Stimulated activated naive B cell treated with anti-CD40 and anti-IgM and Interleukin-4, amounts not matched to agents 10 μg/mL and 1 μg/mL and 100 μg/mL, for 72 hours (primary cell): ENCODE results near the gene LDLRAD4.

ENCODE experiments used
- ATAC-seq, 2 donors: fragments of 150-1000 bp; cut with Tn5 transposase; replicated peaks; 2 replicates each; pipeline ENCODE4 v1.10.0; 2021; ENCODE audit warnings: moderate library complexity in 1 of 2
- DNase-seq: peaks from one replicate; pipeline ENCODE4 v3.0.0; 2021
- H3K27ac Mint-ChIP-seq: one replicate; pipeline ENCODE4 v1.8.0; 2022; ENCODE audit warnings: mild to moderate bottlenecking, mixed read lengths
- H3K27me3 Mint-ChIP-seq, 2 donors: one replicate each; pipeline ENCODE4 v1.8.0; 2022; ENCODE audit warnings: mixed read lengths in 2 of 2
- H3K36me3 Mint-ChIP-seq, 2 donors: one replicate each; pipeline ENCODE4 v1.8.0; 2022; ENCODE audit warnings: mixed read lengths in 2 of 2, mild to moderate bottlenecking in 1 of 2
- H3K4me1 Mint-ChIP-seq, 2 donors: one replicate each; pipeline ENCODE4 v1.8.0; 2022; ENCODE audit warnings: mixed read lengths in 2 of 2, mild to moderate bottlenecking in 1 of 2
- H3K4me3 Mint-ChIP-seq, 2 donors: one replicate each; pipeline ENCODE4 v1.8.0; 2022; ENCODE audit warnings: mild to moderate bottlenecking in 2 of 2, mixed read lengths in 2 of 2, moderate library complexity in 1 of 2
- H3K9me3 Mint-ChIP-seq, 2 donors: one replicate each; pipeline ENCODE4 v1.8.0; 2022; ENCODE audit warnings: mixed read lengths in 2 of 2, mild to moderate bottlenecking in 1 of 2

The LDLRAD4 gene

GRCh38 chr18:13502585-13502984 is 284.0 kb downstream of the LDLRAD4 start:
- no peak for ATAC-seq
- H3K4me3 Mint-ChIP-seq: no peak overlapping the region
- H3K9me3 Mint-ChIP-seq: peaks cover 9 to 10% of the 10 kb centered on the region in 2 donors
- H3K36me3 Mint-ChIP-seq: peaks cover 23 to 28% of the 10 kb centered on the region in 2 donors
- H3K27me3 Mint-ChIP-seq: no peaks in the 10 kb centered on the region
- H3K27ac Mint-ChIP-seq: no peak overlapping the region
- H3K4me1 Mint-ChIP-seq: peaks cover 18 to 20% of the 10 kb centered on the region in 2 donors
- DNase-seq: no peak

GRCh38 chr18:13503836-13504235 is 285.3 kb downstream of the LDLRAD4 start:
- Mint-ChIP-seq H3K4me1 (peaks cover 22% of the 10 kb centered on the region in 2 donors), H3K9me3 (peaks cover 8 to 9% of the 10 kb centered on the region in 2 donors), H3K36me3 (peaks cover 20% of the 10 kb centered on the region in 2 donors), H3K27me3 (no peaks in the 10 kb centered on the region), H3K27ac (no peak overlapping the region), H3K4me3 (no peak overlapping the region)
- ATAC-seq: no peak
- no peak for DNase-seq

- H3K9me3 Mint-ChIP-seq: no peaks in the 10 kb centered on the region
- no peak overlapping the region for H3K27ac Mint-ChIP-seq
- H3K4me3 Mint-ChIP-seq: no peak overlapping the region
- H3K36me3 Mint-ChIP-seq: peaks cover 14 to 26% of the 10 kb centered on the region in 2 donors
- DNase-seq (no peak), ATAC-seq (peak in 1 of 2 donors; percentile 36)
- H3K27me3 Mint-ChIP-seq: no peaks in the 10 kb centered on the region
- H3K4me1 Mint-ChIP-seq: peaks cover 23 to 33% of the 10 kb centered on the region in 2 donors
These were observed 287.3 kb downstream of the LDLRAD4 start for GRCh38 chr18:13505780-13506345.

GRCh38 chr18:13510594-13510993 is 292.0 kb downstream of the LDLRAD4 start:
- Mint-ChIP-seq H3K4me3 (no peak overlapping the region), H3K4me1 (peaks cover 29 to 52% of the 10 kb centered on the region in 2 donors)

GRCh38 chr18:13511961-13512577 is 293.5 kb downstream of the LDLRAD4 start:
- Mint-ChIP-seq H3K36me3 (peaks cover 12 to 39% of the 10 kb centered on the region in 2 donors), H3K4me1 (peaks cover 25 to 42% of the 10 kb centered on the region in 2 donors), H3K9me3 (no peaks in the 10 kb centered on the region), H3K27me3 (no peaks in the 10 kb centered on the region), H3K4me3 (no peak overlapping the region), H3K27ac (no peak overlapping the region)
- DNase-seq (no peak), ATAC-seq (peak; percentile 34 to 48)

More at GRCh38 chr18:13510594-13510993, 292.0 kb downstream of the LDLRAD4 start:
- Mint-ChIP-seq H3K27ac (no peak overlapping the region), H3K9me3 (no peaks in the 10 kb centered on the region), H3K36me3 (peaks cover 8 to 30% of the 10 kb centered on the region in 2 donors), H3K27me3 (no peaks in the 10 kb centered on the region)
- DNase-seq: no peak
- no peak for ATAC-seq

- ATAC-seq: peak; percentile 63 to 66
- DNase-seq: no peak
- H3K27ac Mint-ChIP-seq: no peak overlapping the region
- H3K4me3 Mint-ChIP-seq: no peak overlapping the region
- no peaks in the 10 kb centered on the region for H3K27me3 Mint-ChIP-seq
- peaks cover 22 to 35% of the 10 kb centered on the region in 2 donors for H3K4me1 Mint-ChIP-seq
- peaks cover 2% of the 10 kb centered on the region in 2 donors for H3K9me3 Mint-ChIP-seq
- H3K36me3 Mint-ChIP-seq: peaks cover 14 to 43% of the 10 kb centered on the region in 2 donors
These were observed 294.5 kb downstream of the LDLRAD4 start for GRCh38 chr18:13513021-13513420.

GRCh38 chr18:13513481-13513880 is 294.9 kb downstream of the LDLRAD4 start:
- Mint-ChIP-seq H3K36me3 (peaks cover 18 to 46% of the 10 kb centered on the region in 2 donors), H3K4me1 (peaks cover 22 to 35% of the 10 kb centered on the region in 2 donors), H3K27me3 (no peaks in the 10 kb centered on the region), H3K27ac (no peak overlapping the region), H3K9me3 (peaks cover 3 to 5% of the 10 kb centered on the region in 2 donors), H3K4me3 (no peak overlapping the region)
- DNase-seq (no peak), ATAC-seq (no peak)

GRCh38 chr18:13514558-13514957 is 296.0 kb downstream of the LDLRAD4 start:
- no peak overlapping the region for H3K27ac Mint-ChIP-seq
- peaks cover 22 to 33% of the 10 kb centered on the region in 2 donors for H3K4me1 Mint-ChIP-seq
- ATAC-seq (no peak), DNase-seq (no peak)
- no peaks in the 10 kb centered on the region for H3K27me3 Mint-ChIP-seq
- H3K4me3 Mint-ChIP-seq: no peak overlapping the region
- H3K9me3 Mint-ChIP-seq: peaks cover 3 to 5% of the 10 kb centered on the region in 2 donors
- H3K36me3 Mint-ChIP-seq: peaks cover 20 to 47% of the 10 kb centered on the region in 2 donors

GRCh38 chr18:13516855-13517254 is 298.3 kb downstream of the LDLRAD4 start:
- H3K4me3 Mint-ChIP-seq: no peak overlapping the region
- H3K27me3 Mint-ChIP-seq: no peaks in the 10 kb centered on the region
- H3K4me1 Mint-ChIP-seq: peaks cover 18 to 26% of the 10 kb centered on the region in 2 donors
- H3K36me3 Mint-ChIP-seq: peaks cover 17 to 38% of the 10 kb centered on the region in 2 donors
- ATAC-seq (no peak), DNase-seq (no peak)
- H3K9me3 Mint-ChIP-seq: peaks cover 3 to 5% of the 10 kb centered on the region in 2 donors
- H3K27ac Mint-ChIP-seq: no peak overlapping the region

- ATAC-seq: no peak
- no peaks in the 10 kb centered on the region for H3K27me3 Mint-ChIP-seq
- H3K4me1 Mint-ChIP-seq: peaks cover 12 to 21% of the 10 kb centered on the region in 2 donors
- DNase-seq: no peak
- H3K4me3 Mint-ChIP-seq: no peak overlapping the region
- no peak overlapping the region for H3K27ac Mint-ChIP-seq
- peaks cover 3 to 5% of the 10 kb centered on the region in 2 donors for H3K9me3 Mint-ChIP-seq
- peaks cover 17 to 38% of the 10 kb centered on the region in 2 donors for H3K36me3 Mint-ChIP-seq
These were observed 298.8 kb downstream of the LDLRAD4 start for GRCh38 chr18:13517369-13517768.

- Mint-ChIP-seq H3K27me3 (no peaks in the 10 kb centered on the region), H3K27ac (no peak overlapping the region), H3K4me3 (no peak overlapping the region), H3K36me3 (peaks cover 17 to 38% of the 10 kb centered on the region in 2 donors), H3K4me1 (peaks cover 6 to 13% of the 10 kb centered on the region in 2 donors), H3K9me3 (peaks cover 3 to 5% of the 10 kb centered on the region in 2 donors)
- ATAC-seq: no peak
- DNase-seq: no peak
These were observed 299.8 kb downstream of the LDLRAD4 start for GRCh38 chr18:13518382-13518781.

- ATAC-seq: no peak
- Mint-ChIP-seq H3K4me3 (no peak overlapping the region), H3K4me1 (peaks cover 6 to 13% of the 10 kb centered on the region in 2 donors), H3K36me3 (peaks cover 19 to 40% of the 10 kb centered on the region in 2 donors), H3K27me3 (no peaks in the 10 kb centered on the region), H3K27ac (no peak overlapping the region), H3K9me3 (peaks cover 3 to 5% of the 10 kb centered on the region in 2 donors)
- no peak for DNase-seq
These were observed 301.7 kb downstream of the LDLRAD4 start for GRCh38 chr18:13520306-13520705.

GRCh38 chr18:13520741-13521140 is 302.2 kb downstream of the LDLRAD4 start:
- no peak overlapping the region for H3K27ac Mint-ChIP-seq
- no peak for DNase-seq
- H3K4me1 Mint-ChIP-seq: peaks cover 6 to 13% of the 10 kb centered on the region in 2 donors
- peaks cover 3 to 5% of the 10 kb centered on the region in 2 donors for H3K9me3 Mint-ChIP-seq
- no peaks in the 10 kb centered on the region for H3K27me3 Mint-ChIP-seq
- ATAC-seq: no peak
- no peak overlapping the region for H3K4me3 Mint-ChIP-seq
- peaks cover 19 to 40% of the 10 kb centered on the region in 2 donors for H3K36me3 Mint-ChIP-seq

- peaks cover 6 to 13% of the 10 kb centered on the region in 2 donors for H3K4me1 Mint-ChIP-seq
- DNase-seq: no peak
- H3K36me3 Mint-ChIP-seq: peaks cover 16 to 35% of the 10 kb centered on the region in 2 donors
- ATAC-seq: no peak
- peaks cover 3 to 5% of the 10 kb centered on the region in 2 donors for H3K9me3 Mint-ChIP-seq
- H3K27ac Mint-ChIP-seq: no peak overlapping the region
- no peak overlapping the region for H3K4me3 Mint-ChIP-seq
- H3K27me3 Mint-ChIP-seq: no peaks in the 10 kb centered on the region
These were observed 302.9 kb downstream of the LDLRAD4 start for GRCh38 chr18:13521418-13521817.

- no peak overlapping the region for H3K4me3 Mint-ChIP-seq
- no peak for ATAC-seq
These were observed 303.7 kb downstream of the LDLRAD4 start for GRCh38 chr18:13522256-13522655.

More at GRCh38 chr18:13522256-13522655, 303.7 kb downstream of the LDLRAD4 start:
- Mint-ChIP-seq H3K27me3 (no peaks in the 10 kb centered on the region), H3K9me3 (peaks cover 3 to 5% of the 10 kb centered on the region in 2 donors), H3K27ac (no peak overlapping the region), H3K4me1 (peaks cover 8 to 13% of the 10 kb centered on the region in 2 donors), H3K36me3 (peaks cover 14 to 34% of the 10 kb centered on the region in 2 donors)
- no peak for DNase-seq
